LNCaP clone FGC (cell line): ENCODE data around the gene EEPD1.
"Not testable (repeated sequence)": the region's sequence is repeated elsewhere in the genome, so short reads cannot be mapped to it uniquely, and the experiment has no call there.

ENCODE experiments used
- DNase-seq: peaks from one replicate; pipeline ENCODE4 v3.0.0-alpha.2; 2011; ENCODE audit warnings: low read depth
- H3K4me3 ChIP-seq: 2 replicates; pipeline ENCODE4 v1.5.1; 2011; ENCODE audit warnings: mild to moderate bottlenecking, low read depth, low read length, control low read depth
- TF ChIP-seq, protein P1 (sequence below): IDR thresholded peaks from 2 replicates; pipeline ENCODE4 v1.5.1; 2012; ENCODE audit warnings: mild to moderate bottlenecking; ENCODE audit not compliant: control insufficient read depth, insufficient read depth; ENCODE audit errors: extremely low read depth

The EEPD1 gene

DNA sequence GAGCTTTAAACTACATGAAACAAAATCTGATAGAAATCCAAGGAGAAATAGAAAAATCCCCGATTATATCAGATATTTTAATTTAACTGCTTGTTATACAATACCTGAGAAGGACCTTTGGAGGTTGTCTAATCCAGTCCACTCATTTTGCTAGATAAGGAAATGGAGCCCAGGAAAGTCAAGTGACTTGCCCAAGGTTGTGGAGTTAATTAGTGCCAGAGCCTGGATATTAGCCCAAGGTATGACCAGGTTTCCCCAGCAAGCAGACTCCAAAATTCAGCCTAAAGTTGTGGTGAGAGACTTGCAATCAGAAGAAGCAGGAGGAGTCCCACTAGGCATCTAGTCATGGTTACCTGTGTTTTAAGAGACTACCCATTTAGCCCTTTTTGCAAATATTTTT is 11.7 kb upstream of the EEPD1 start:
- no peak overlapping the region for H3K4me3 ChIP-seq
- DNase-seq: no peak
- TF ChIP-seq, protein P1, sequence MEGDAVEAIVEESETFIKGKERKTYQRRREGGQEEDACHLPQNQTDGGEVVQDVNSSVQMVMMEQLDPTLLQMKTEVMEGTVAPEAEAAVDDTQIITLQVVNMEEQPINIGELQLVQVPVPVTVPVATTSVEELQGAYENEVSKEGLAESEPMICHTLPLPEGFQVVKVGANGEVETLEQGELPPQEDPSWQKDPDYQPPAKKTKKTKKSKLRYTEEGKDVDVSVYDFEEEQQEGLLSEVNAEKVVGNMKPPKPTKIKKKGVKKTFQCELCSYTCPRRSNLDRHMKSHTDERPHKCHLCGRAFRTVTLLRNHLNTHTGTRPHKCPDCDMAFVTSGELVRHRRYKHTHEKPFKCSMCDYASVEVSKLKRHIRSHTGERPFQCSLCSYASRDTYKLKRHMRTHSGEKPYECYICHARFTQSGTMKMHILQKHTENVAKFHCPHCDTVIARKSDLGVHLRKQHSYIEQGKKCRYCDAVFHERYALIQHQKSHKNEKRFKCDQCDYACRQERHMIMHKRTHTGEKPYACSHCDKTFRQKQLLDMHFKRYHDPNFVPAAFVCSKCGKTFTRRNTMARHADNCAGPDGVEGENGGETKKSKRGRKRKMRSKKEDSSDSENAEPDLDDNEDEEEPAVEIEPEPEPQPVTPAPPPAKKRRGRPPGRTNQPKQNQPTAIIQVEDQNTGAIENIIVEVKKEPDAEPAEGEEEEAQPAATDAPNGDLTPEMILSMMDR: no peak

DNA sequence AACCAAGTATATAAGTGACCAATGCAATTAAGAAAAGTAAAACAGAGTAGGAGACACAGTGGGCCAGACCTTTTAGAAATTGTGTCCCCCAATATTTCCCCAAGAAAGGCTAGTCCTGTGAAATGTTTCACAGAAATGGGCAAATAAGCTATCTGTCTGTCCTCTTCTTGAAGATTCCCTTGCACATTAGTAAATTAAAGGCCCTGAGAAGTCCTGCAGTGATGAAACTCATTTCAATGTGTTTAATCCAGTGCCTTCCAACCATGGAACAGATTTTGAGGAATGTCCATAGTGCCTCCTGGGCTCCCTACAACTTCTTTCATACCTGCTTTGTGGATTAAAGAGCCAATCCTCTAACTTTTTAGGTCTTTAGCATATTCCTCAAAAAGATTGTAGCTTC is 11.2 kb upstream of the EEPD1 start:
- no peak overlapping the region for H3K4me3 ChIP-seq
- TF ChIP-seq, protein P1: no peak
- no peak for DNase-seq

DNA sequence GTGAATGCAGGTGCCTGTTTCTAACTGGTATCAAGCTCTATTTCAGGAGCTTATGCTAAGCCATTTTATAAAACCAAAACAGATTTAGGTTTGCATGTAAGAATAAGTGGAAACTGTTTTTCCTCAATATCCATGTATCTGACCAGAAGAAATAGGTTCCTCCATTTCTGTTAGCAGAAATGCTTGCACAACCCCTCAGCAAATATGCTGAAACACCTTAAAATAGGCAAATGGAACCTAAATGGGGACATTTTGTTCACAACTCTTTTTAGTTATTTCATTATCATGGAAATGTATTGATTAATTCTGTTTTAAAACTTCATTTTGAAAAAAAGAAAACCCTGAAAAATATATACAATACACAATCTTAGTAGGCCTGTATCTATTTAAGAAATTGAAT is 8.9 kb upstream of the EEPD1 start:
- TF ChIP-seq, protein P1: no peak
- H3K4me3 ChIP-seq: no peak overlapping the region

DNA sequence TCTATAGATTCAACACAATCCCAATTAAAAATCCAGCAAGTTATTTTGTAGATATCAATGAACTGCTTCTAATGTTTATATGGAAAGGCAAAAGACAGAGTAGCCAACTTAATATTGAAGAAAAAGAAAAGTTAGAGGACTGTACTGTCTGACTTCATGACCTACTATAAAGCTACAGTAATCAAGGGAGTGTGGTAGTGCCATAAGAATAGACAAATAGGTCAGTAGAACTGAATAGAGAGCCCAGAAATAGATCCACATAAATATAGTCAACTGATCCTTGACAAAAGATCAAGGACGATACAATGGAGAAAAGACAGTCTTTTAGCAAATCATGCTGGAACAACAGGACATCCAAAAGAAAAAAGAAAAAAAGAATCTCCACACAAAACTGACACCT is 7.4 kb upstream of the EEPD1 start:
- H3K4me3 ChIP-seq: no peak overlapping the region
- DNase-seq: no peak
- TF ChIP-seq, protein P1: no peak

More for the DNA sequence above, 8.9 kb upstream of the EEPD1 start:
- DNase-seq: no peak

DNA sequence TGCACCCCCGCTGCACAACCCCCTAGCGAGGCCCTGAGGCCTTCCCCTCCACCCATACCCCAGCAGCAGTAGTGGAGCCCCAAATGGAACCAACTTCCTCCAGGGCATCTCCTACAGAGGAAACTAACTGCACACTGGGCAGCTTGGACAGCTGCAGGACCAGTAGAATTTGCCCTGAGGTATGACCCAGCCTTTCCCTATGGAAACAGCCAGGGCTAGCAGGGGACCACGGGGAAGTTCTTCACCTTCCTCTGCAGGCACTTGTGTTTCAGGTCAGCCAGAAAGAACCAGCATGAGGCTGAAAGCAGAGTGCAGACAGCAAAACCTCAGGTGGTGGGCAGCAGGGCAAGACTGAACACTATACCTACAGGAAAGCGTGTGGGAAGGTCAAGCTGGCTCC is 5.7 kb upstream of the EEPD1 start:
- no peak for DNase-seq
- no peak overlapping the region for H3K4me3 ChIP-seq
- TF ChIP-seq, protein P1: no peak

GRCh38 chr7:36148422-36149065 is 4.5 kb upstream of the EEPD1 start:
- no peak for DNase-seq
- TF ChIP-seq, protein P1: no peak
- H3K4me3 ChIP-seq: no peak overlapping the region

DNA sequence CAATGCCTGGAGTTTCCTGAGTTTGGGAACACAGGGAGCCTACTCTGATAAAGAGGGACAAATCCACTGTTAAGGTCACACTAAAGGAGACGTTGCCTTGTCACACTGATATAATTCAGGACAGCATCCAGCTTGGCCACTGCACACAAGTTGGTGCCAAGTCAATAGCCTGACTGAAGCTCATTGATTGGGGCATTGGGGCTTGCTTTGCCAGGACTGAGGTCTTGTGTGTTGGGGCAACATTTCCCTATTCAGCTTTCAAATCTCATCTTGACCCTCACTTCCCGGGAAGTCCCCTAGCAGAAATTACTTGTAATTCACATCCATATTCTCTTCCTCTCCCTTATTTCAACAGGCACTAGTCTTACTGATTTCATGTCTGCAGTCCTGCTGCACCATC is 3.8 kb upstream of the EEPD1 start:
- not testable (repeated sequence) for H3K4me3 ChIP-seq, DNase-seq
